ENCODE results near the gene RRP1. TPM values are rescaled to one million over a fixed set of nuclear protein-coding genes. Genes with fewer than 3 reads are reported as not detected.

Gene RRP1
- total RNA-seq, 1 donor = 16.8 TPM

DNA sequence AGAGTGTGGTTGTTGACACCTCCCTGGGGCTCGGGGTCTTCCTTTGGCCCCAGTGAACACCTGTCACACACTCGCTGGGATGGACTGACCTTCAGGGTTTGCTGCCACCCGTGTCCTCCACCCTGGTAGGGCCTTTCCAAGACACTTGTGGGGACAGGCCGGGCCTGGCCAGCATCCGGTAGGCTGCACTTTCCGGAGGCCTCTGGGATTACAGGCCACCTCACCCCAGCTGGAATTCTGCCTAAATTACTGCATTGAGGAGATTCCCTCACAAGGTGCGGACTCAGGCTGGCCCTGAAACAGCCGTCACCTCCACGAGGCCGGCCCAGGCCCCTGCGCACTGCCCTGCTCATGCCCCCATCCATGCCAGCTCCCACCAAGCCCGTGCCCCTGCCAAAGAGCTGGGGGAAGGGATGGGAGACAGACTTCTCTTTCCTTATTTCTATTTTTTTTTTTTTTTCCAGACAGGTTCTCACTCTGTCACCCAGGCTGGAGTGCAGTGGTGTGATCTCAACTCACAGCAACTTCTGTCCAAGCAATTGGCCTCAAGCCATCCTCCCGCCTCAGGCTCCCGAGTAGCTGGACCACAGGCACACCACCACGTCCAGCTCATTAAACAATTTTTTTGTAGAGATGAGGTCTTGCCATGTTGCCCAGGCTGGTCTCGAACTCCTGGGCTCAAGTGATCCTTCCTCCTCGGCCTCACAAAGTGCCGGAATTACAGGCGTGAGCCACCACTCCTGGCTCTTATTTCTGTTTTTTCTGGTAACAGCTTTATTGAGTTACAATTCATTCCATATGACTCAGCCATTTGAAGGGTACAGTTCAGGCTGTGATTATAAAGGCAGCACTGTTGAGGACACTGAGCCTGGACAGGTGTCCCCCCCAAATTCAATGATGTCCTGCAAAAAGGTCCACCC lies 24.5 kb upstream of the RRP1 start:
- no peak for DNase-seq (ENCODE audit: low read depth)
- TF ChIP-seq CTCF (IDR thresholded peaks at IDR 0.05; ENCODE audit: insufficient read depth, low read depth, low read length) = no peak
- H3K4me3 ChIP-seq (ENCODE audit: low read depth, low read length) = no peak overlapping the region

DNA sequence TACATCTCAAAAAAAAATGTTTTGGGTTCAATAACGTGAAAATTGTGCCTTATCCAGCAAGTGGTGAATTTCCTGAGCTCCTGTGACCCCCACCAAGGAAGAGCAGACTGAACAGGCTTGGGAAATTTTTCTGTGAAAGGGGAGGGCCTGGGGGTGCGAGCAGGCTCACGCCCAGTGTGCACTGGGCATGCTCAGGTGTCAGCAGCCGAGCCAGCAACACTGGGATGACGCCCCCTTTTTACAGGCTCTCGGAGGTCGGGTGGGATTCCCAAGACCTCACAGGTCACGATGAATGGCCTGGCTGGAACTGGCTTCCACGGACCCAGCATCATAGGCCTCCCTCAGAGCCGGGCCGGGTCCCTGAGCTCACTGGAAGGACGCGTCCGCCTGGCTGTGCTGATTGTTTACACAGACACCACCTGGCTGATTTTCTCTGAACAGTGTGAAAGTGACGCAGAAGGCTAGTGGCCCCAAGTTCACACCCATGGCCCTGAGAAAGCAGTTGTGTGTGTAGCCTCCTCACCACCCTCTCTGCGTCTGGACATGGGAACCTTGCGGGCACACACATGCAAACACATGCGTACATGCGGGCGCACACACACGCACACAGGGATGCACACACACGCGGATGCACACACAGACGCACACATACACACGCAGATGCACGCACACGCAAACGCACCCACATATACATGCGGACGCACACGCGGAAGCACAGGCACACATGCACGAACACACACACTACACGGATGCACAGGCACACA lies 22.5 kb upstream of the RRP1 start:
- TF ChIP-seq CTCF (IDR thresholded peaks at IDR 0.05; ENCODE audit: insufficient read depth, low read depth, low read length) = no peak
- peak; percentile 61 for DNase-seq (ENCODE audit: low read depth)
- H3K4me3 ChIP-seq (ENCODE audit: low read depth, low read length) = no peak overlapping the region

GRCh38 chr21:43767498-43767983 lies 21.8 kb upstream of the RRP1 start:
- no peak for TF ChIP-seq CTCF (IDR thresholded peaks at IDR 0.05; ENCODE audit: insufficient read depth, low read depth, low read length)
- no peak for DNase-seq (ENCODE audit: low read depth)

GRCh38 chr21:43767984-43768867 lies 21.2 kb upstream of the RRP1 start:
- peak; percentile 91 for DNase-seq (ENCODE audit: low read depth)
- no peak for TF ChIP-seq CTCF (IDR thresholded peaks at IDR 0.05; ENCODE audit: insufficient read depth, low read depth, low read length)
- H3K4me3 ChIP-seq (ENCODE audit: low read depth, low read length) = no peak overlapping the region

More at GRCh38 chr21:43767498-43767983, 21.8 kb upstream of the RRP1 start:
- H3K4me3 ChIP-seq (ENCODE audit: low read depth, low read length) = no peak overlapping the region

GRCh38 chr21:43768868-43769167 lies 20.6 kb upstream of the RRP1 start:
- no peak for TF ChIP-seq CTCF (IDR thresholded peaks at IDR 0.05; ENCODE audit: insufficient read depth, low read depth, low read length)
- no peak for DNase-seq (ENCODE audit: low read depth)
- no peak overlapping the region for H3K4me3 ChIP-seq (ENCODE audit: low read depth, low read length)

DNA sequence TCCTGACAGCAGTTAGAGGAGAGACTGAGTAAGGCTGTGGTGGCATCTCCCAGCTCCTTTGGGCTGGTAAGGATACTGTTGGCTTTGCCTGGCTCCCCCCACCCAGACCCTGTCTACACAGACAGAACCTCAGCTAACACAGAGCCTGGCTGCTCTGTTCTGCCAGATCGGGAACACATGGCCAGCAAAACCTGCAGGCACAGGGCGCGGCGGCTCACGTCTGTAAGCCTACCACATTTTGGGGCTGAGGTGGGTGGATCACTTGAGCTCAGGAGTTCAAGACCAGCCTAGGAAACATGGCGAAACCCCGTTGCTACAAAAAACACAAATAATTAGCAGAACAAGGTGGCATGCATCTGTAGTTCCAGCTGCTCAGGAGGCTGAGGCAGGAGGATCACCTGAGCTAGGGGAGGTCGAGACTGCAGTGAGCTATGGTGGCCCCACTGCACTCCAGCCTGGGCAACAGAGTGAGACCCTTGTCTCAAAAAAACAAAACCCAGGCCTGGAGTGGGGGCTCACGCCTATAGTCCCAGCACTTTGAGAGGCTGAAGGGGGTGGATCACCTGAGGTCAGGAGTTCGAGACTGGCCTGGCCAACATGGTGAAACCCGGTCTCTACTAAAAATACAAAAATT lies 19.9 kb upstream of the RRP1 start:
- DNase-seq (ENCODE audit: low read depth) = no peak
- TF ChIP-seq CTCF (IDR thresholded peaks at IDR 0.05; ENCODE audit: insufficient read depth, low read depth, low read length) = no peak
- no peak overlapping the region for H3K4me3 ChIP-seq (ENCODE audit: low read depth, low read length)

Data from fibroblast of villous mesenchyme (primary cell).